Measurements from ENCODE around the gene INPP4A. TPM values are rescaled to one million over a fixed set of nuclear protein-coding genes. Genes with fewer than 3 reads are reported as not detected.

Gene INPP4A
- polyA plus RNA-seq, 1 experiment, result 12.9 TPM

DNA sequence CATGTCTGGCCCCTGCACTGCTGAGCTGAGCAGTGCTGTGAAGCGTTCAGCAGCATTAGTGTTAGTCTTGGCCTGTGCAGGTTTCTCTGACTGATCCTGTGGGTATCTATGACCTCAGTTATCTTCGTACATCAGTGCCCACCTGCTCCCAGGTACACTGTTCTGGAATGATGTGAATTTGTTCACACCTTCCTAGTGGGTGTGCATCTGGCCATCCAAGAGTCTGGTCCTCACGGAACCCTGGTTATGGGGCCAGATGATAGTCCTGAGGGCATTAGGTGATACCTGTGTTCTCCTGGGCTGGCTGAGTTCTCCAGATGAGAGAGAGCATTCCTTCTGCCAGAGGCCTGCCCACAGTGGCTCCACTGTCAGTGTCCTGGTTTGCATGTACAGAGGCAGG lies 57.2 kb downstream of the INPP4A start:
- CTCF ChIA-PET, result interaction anchor here (1.5 kb wide), 1 partner anchor 89 kb away, joined by 3 read pairs; no protein-coding TSS in a partner anchor

DNA sequence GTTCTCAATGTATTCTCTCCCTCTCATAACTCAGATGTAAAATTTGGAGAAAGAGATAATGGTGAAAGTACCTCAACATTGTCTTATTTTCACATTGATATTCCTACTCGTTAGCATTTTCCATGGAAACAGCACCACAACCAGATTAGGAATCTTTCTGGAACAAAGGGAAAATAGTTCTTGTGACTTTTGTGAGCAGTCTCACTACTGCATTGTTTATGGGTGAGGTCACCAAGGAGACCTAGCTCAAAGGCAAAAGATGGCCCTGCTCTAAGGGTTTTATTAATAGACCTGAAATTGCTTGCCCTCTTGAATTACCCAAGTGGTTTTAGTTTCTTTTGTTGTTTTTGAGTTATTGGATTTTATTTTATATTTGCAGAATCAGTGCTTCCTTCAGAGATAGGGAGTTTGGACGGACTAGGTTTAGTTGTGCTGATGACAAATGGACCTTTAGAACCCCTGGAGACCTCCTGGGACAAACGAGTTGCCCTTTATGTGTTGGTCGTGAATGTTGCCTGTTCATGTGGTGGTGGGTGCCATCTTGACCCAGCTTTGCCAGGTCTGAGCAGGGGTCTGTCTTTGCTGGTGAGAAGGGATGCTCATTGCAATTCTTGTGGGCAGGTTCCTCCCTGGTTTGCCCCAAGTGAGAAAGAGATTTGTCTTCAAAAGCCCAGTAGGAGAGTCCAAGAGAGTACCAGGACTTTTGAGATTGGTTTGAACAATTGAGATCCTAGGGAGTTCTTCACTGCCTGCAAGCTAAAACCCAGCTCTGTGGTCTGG lies 58.1 kb downstream of the INPP4A start:
- DNase-seq (ENCODE audit: low read depth, low spot score), result no peak
- ChIA-PET POLR2A (no interaction called here), CTCF (interaction anchor here (1.5 kb wide), 1 partner anchor 90 kb away, joined by 3 read pairs; no protein-coding TSS in a partner anchor)
- no peaks in the 10 kb centered on the region for H3K27me3 ChIP-seq (ENCODE audit: control insufficient read depth, insufficient read depth, low read length)
- H3K9me3 ChIP-seq (ENCODE audit: control insufficient read depth, insufficient read depth, low read length), result no peaks in the 10 kb centered on the region
- H3K27ac ChIP-seq (ENCODE audit: low read depth, low read length), result no peak overlapping the region
- TF ChIP-seq, protein P1, sequence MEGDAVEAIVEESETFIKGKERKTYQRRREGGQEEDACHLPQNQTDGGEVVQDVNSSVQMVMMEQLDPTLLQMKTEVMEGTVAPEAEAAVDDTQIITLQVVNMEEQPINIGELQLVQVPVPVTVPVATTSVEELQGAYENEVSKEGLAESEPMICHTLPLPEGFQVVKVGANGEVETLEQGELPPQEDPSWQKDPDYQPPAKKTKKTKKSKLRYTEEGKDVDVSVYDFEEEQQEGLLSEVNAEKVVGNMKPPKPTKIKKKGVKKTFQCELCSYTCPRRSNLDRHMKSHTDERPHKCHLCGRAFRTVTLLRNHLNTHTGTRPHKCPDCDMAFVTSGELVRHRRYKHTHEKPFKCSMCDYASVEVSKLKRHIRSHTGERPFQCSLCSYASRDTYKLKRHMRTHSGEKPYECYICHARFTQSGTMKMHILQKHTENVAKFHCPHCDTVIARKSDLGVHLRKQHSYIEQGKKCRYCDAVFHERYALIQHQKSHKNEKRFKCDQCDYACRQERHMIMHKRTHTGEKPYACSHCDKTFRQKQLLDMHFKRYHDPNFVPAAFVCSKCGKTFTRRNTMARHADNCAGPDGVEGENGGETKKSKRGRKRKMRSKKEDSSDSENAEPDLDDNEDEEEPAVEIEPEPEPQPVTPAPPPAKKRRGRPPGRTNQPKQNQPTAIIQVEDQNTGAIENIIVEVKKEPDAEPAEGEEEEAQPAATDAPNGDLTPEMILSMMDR (IDR thresholded peaks at IDR 0.05; ENCODE audit: low read depth, low read length), result no peak
- H3K4me3 ChIP-seq (ENCODE audit: low read depth, low read length), result no peak overlapping the region

More for the DNA sequence above, 57.2 kb downstream of the INPP4A start:
- DNase-seq (ENCODE audit: low read depth, low spot score), result no peak
- H3K4me3 ChIP-seq (ENCODE audit: low read depth, low read length), result no peak overlapping the region
- no peaks in the 10 kb centered on the region for H3K27me3 ChIP-seq (ENCODE audit: control insufficient read depth, insufficient read depth, low read length)
- H3K9me3 ChIP-seq (ENCODE audit: control insufficient read depth, insufficient read depth, low read length), result peaks cover 2% of the 10 kb centered on the region; the same call in 1 of the 2 replicates
- TF ChIP-seq, protein P1 (IDR thresholded peaks at IDR 0.05; ENCODE audit: low read depth, low read length), result no peak
- POLR2A ChIA-PET, result no interaction called here
- no peak overlapping the region for H3K27ac ChIP-seq (ENCODE audit: low read depth, low read length)

DNA sequence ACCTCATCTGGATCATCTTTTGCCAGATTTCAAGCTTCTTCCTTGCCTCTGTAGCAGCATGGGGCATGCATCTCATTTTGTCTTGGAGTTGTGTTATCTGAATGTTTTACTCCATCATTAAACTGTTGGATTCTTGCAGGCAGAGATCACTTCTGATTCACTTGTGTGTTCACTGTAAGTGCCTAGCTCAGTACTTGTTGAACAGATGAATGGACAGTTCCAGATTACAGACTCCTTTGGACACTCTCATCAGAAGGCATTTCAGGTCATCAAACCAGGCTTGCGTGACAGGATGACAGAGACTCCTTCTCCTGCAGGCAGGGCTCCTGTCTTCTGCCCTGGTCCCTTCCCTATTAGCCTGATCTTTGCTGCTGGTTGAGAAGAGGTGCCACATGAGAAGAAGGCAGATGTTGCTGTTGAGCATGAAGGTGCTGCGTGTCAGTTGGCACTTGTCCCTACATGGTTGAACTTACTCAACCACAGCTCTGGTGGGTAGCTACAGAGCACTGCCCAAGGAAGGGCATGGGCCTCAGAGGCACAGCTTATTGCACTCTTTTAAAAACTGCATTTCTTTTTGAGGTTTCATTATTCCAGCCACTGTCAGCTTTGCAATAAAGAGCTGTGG lies 58.9 kb downstream of the INPP4A start:
- CTCF ChIA-PET, result interaction anchor here (1.5 kb wide), 1 partner anchor 16 kb away, joined by 3 read pairs; no protein-coding TSS in a partner anchor
- TF ChIP-seq, protein P1 (IDR thresholded peaks at IDR 0.05; ENCODE audit: low read depth, low read length), result no peak
- POLR2A ChIA-PET, result no interaction called here
- Histone ChIP-seq H3K27ac (ENCODE audit: low read depth, low read length) (no peak overlapping the region), H3K27me3 (ENCODE audit: control insufficient read depth, insufficient read depth, low read length) (no peaks in the 10 kb centered on the region), H3K4me3 (ENCODE audit: low read depth, low read length) (no peak overlapping the region), H3K9me3 (ENCODE audit: control insufficient read depth, insufficient read depth, low read length) (no peaks in the 10 kb centered on the region)
- DNase-seq (ENCODE audit: low read depth, low spot score), result no peak

DNA sequence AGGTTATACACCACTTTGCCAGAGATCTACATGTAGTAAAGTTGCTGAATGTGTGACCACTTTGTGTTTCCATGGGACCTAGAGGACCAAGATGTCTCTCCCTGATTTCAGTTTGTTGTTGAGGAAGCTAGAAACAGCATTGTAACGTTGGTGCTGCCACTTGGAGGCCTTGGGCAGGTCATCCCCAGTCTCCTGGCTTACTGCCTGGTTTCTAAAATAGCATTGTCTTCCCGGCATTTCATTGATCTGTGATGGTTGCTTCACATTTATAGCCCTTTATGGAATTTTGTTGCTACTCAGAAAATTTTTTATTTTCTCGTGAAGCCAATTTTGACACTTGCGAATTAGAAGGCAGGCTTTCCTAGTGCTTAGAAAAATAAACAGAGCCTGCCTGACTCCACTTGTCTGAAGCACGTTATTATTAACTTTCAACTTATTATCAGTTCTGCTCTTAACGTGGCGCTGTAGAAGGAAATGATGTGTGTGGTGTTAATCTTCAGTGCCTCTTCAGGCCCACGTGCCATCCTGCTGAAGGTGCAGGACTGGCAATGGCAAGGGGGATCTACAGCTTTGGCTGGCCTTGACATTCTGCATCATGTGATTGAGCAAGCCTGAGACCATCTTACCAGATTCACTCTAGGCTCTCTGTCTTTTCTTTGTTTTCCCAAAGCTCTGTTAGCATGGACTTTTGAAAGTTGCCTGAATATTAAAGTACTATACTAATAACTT lies 59.9 kb downstream of the INPP4A start:
- H3K4me3 ChIP-seq (ENCODE audit: low read depth, low read length), result no peak overlapping the region
- ChIA-PET CTCF (interaction anchor here (0.7 to 1.5 kb wide), 2 partner anchors 10 to 17 kb away, joined by 3 read pairs; no protein-coding TSS in a partner anchor), POLR2A (no interaction called here)
- TF ChIP-seq, protein P1 (IDR thresholded peaks at IDR 0.05; ENCODE audit: low read depth, low read length), result no peak
- H3K27ac ChIP-seq (ENCODE audit: low read depth, low read length), result no peak overlapping the region
- DNase-seq (ENCODE audit: low read depth, low spot score), result no peak
- no peaks in the 10 kb centered on the region for H3K27me3 ChIP-seq (ENCODE audit: control insufficient read depth, insufficient read depth, low read length)
- H3K9me3 ChIP-seq (ENCODE audit: control insufficient read depth, insufficient read depth, low read length), result no peaks in the 10 kb centered on the region

Measured in AG04450 (cell line).